GM18520 (cell line): Measurements from ENCODE around the gene PDP2.
"Not testable (repeated sequence)": the region's sequence is repeated elsewhere in the genome, so short reads cannot be mapped to it uniquely, and the experiment has no call there.

Experiments used
- ATAC-seq: cut with Tn5 transposase; IDR thresholded peaks from one replicate; pipeline ENCODE4 v1.9.1; 2021; ENCODE audit not compliant: unreplicated experiment

Gene PDP2

GRCh38 chr16:66881964-66882508 lies 1.7 kb downstream of the PDP2 start:
- ATAC-seq = no peak

- no peak for ATAC-seq
Observed at GRCh38 chr16:66882702-66883101, 2.4 kb downstream of the PDP2 start.

DNA sequence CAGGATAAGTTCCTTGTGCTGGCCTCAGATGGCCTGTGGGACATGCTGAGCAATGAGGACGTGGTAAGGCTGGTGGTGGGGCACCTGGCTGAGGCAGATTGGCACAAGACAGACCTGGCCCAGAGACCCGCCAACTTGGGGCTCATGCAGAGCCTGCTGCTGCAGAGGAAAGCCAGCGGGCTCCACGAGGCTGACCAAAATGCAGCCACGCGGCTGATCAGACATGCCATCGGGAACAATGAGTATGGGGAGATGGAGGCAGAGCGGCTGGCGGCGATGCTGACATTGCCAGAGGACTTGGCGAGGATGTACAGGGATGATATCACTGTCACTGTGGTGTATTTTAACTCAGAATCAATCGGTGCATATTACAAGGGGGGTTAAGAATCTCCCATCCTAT lies 5.2 kb downstream of the PDP2 start:
- ATAC-seq = no peak

DNA sequence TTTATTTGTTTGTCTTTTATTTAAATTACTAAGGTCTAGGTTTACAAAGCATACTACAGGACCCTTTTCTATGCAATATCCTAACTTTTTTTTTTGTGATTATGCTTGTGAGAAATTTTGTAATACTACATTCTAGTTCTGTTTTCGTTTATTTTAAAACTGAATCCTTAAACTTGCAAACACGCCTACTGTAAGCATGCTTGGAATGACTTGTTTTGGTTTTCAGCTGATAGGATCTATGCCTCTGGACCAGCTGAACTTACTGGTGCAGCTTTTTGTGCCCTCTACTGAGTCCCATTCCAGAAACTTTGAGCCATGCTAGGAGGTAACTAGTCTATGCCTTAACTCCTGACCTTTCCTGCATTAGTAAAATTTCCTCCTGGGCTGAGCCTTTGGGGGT lies 6.0 kb downstream of the PDP2 start:
- ATAC-seq = no peak

DNA sequence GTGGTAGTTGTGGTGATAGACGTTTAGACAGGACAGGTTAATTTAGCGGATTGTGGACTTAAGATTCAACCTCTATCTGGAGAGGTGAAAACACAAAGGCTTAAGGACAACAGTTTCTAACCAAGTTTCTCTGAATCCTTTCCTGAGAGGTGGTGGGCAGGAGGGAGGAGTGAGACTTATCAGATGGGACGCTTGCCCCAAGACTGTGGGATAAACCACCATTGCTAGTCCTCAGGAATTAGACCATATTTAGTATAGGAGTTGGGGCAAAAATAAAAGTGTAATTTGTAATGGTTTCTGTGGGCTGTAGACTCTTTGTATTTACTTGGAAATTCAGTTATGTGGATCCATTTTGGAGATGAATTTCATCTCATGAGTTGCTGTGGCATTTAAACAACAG lies 6.6 kb downstream of the PDP2 start:
- ATAC-seq = no peak

- ATAC-seq = no peak
Observed at GRCh38 chr16:66888647-66889615, 8.6 kb downstream of the PDP2 start.

- ATAC-seq = no peak
Observed at GRCh38 chr16:66889622-66890021, 9.3 kb downstream of the PDP2 start.

DNA sequence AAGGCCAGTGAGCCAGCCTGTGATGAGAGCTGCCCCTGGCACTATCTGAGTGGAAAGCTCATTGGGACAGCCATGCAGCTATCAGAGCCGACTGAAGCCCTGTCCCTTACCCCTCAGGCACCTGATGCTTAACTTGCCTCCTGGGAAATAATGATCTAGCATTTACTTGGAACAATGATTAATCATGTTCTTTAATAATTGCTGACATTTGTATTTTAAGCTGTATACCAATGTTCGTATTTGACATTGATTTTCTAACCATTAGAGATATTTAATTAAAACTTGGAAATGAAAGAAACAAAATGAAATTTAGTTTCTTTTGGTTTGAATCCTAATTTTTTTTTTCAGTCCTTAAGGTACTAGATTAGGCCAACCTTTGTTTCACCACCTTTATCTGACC lies 10.5 kb downstream of the PDP2 start:
- no peak for ATAC-seq

DNA sequence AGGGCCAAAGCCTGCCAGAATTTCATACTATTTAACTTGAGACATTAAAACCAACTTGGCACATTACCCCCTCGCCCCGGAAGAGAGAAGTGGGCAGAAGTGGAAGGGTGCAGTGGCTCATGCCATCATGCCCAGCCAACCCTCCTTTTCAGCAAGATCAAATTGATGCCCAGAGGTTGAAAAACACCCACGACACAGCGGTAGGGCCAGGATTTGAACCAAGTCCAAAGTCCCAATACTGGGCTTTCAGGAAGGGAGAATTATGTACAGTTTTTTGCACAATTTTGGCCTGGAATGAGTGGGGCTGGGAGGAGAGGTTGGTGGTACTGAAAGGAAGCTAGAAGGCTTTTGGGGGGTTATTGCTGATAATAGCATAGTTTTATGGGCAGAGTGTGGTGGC lies 11.0 kb downstream of the PDP2 start:
- ATAC-seq = no peak

DNA sequence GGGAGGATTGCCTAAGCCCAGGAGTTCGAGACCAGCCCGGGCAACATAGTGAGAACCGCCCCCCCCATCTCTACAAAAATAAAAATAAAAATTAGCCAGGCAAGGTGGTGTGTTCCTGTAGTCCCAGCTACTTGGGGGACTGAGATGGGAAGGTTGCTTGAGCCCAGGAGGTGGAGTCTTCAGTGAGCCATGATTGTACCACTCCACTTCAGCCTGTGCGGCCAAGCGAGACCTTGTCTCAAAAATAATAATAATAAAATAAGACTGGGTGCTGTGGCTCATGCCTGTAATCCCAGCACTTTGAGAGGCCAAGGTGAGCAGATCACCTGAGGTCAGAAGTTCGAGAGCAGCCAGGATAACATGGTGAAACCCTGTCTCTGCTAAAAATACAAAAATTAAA lies 11.5 kb downstream of the PDP2 start:
- no peak for ATAC-seq

DNA sequence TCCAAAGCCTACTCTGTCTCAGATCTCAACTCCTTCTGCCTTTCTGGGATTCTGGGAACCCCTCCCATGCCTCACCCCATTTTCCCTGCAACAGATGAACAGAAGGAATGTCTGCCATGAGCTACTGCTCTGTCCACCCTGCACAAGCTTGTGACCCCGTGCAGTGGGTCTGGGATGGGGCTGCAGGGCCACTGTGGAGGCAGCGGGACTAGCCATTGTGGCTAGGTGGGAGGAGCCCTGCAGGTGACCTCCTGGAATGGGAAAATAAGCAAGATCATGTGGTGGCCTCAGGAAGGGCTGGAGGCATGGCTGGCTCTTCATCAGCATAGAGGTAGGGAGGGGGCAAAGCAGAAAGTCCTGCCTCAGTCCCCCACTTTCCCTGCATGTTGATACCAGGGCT lies 13.7 kb downstream of the PDP2 start:
- no peak for ATAC-seq

DNA sequence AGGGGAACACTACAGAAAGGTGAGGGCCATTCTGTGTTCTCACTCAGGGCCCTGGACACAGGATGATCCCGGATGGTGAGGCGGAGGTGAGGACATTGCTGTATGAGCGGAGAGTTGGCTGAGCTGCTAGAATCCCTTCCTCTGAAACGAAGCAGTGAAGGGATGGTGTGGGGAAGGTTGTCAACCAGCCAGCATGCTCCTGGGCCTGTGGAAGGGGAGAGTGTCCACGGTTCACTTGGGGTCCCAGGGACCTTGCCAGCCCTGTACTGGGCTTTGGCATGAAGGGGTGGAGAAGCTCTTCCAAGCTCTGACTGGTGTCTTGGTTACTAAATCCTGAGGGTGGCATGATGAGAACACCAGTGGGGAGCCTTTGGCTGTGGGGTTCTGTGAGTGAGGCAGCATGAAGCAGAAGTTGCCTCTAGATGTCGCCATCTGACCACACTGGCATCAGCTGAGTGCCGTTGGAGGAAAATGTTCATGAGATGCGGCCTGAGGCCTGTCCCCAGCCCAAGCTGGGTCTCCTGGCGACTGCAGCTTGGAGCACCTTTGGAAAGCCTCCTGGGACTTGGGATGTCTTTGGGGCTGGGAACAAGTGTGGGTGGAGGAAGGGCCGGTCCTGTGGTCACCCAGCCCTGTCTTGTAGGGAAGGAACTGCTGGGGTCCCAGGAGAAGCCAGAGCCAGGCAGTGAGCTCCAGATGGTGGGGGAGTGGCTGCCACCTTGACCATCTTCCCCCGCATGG lies 14.8 kb downstream of the PDP2 start:
- peak; percentile 64 for ATAC-seq

GRCh38 chr16:66895689-66895979 lies 15.3 kb downstream of the PDP2 start:
- no peak for ATAC-seq

GRCh38 chr16:66895999-66896398 lies 15.7 kb downstream of the PDP2 start:
- no peak for ATAC-seq

GRCh38 chr16:66896682-66897081 lies 16.4 kb downstream of the PDP2 start:
- not testable (repeated sequence) for ATAC-seq

- ATAC-seq = no peak
Observed at GRCh38 chr16:66898207-66898606, 17.9 kb downstream of the PDP2 start.

GRCh38 chr16:66898933-66899309 lies 18.6 kb downstream of the PDP2 start:
- ATAC-seq = no peak

GRCh38 chr16:66899310-66899944 lies 19.1 kb downstream of the PDP2 start:
- no peak for ATAC-seq

- ATAC-seq = no peak
Observed at GRCh38 chr16:66899945-66900710, 19.8 kb downstream of the PDP2 start.

GRCh38 chr16:66900721-66901441 lies 20.6 kb downstream of the PDP2 start:
- no peak for ATAC-seq
